ENCODE results near the gene BPIFB1. TPM values are rescaled to one million over a fixed set of nuclear protein-coding genes. Genes with fewer than 3 reads are reported as not detected.

Gene BPIFB1
- total RNA-seq, 1 experiment from 2014 or later, result not detected

DNA sequence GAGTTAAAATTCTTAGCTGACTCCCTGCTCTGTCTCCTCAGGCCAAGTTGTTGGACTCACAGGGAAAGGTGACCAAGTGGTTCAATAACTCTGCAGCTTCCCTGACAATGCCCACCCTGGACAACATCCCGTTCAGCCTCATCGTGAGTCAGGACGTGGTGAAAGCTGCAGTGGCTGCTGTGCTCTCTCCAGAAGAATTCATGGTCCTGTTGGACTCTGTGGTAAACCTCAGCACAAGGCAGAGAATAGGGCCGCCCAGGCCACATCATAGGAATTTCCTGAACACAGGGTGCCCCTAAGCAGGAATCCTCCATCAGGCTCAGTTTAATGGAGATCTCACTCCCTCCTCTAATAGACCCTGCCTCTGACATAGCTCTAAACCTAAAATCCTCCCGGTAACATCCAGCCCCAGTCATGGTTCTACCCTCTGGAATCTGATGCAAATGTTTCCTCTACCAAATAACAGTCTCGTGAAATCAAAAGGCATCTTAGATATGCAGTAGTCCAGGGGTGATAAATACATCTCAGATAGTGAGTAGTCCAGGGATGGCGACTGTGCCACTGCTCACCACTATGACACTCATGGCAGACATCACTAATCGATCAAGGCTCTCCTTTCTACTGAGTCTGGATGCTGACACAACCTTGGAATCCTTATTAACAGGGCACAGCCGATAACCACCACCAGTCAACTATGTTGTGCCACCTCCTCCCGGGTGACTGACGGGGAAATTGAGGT is 18.3 kb downstream of the BPIFB1 start (continued):
- TF ChIP-seq, protein P1, sequence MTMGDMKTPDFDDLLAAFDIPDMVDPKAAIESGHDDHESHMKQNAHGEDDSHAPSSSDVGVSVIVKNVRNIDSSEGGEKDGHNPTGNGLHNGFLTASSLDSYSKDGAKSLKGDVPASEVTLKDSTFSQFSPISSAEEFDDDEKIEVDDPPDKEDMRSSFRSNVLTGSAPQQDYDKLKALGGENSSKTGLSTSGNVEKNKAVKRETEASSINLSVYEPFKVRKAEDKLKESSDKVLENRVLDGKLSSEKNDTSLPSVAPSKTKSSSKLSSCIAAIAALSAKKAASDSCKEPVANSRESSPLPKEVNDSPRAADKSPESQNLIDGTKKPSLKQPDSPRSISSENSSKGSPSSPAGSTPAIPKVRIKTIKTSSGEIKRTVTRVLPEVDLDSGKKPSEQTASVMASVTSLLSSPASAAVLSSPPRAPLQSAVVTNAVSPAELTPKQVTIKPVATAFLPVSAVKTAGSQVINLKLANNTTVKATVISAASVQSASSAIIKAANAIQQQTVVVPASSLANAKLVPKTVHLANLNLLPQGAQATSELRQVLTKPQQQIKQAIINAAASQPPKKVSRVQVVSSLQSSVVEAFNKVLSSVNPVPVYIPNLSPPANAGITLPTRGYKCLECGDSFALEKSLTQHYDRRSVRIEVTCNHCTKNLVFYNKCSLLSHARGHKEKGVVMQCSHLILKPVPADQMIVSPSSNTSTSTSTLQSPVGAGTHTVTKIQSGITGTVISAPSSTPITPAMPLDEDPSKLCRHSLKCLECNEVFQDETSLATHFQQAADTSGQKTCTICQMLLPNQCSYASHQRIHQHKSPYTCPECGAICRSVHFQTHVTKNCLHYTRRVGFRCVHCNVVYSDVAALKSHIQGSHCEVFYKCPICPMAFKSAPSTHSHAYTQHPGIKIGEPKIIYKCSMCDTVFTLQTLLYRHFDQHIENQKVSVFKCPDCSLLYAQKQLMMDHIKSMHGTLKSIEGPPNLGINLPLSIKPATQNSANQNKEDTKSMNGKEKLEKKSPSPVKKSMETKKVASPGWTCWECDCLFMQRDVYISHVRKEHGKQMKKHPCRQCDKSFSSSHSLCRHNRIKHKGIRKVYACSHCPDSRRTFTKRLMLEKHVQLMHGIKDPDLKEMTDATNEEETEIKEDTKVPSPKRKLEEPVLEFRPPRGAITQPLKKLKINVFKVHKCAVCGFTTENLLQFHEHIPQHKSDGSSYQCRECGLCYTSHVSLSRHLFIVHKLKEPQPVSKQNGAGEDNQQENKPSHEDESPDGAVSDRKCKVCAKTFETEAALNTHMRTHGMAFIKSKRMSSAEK (CRISPR knock-in tag; IDR thresholded peaks at IDR 0.05; ENCODE audit: borderline replicate concordance), result no peak

DNA sequence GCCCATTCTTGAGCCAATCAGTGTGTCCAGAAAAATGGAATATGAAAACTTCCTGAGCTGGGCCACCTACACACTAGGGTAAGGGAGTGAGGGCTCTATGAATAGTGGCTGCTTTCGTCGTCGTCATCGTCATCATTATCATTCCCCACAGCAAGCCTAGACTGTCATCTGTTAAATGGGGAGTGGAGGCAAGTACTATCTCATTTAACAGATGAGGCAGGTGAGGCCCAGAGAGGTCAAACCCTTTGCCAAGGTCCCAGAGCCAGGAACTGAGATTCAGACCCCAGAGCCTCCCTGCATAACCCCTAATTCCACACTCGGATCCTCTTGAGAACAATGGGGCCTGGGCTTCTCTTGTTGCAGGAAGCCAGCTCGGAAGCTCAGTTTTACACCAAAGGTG is 20.6 kb downstream of the BPIFB1 start:
- Mint-ChIP-seq H3K27me3 (ENCODE audit: low read depth) (no peaks in the 10 kb centered on the region), H3K9me3 (peaks cover 1% of the 10 kb centered on the region), H3K36me3 (no peaks in the 10 kb centered on the region), H3K4me3 (no peak overlapping the region), H3K4me1 (peaks cover 4% of the 10 kb centered on the region; the same call in 1 of the 2 replicates), H3K27ac (no peak overlapping the region)
- TF ChIP-seq, protein P2, sequence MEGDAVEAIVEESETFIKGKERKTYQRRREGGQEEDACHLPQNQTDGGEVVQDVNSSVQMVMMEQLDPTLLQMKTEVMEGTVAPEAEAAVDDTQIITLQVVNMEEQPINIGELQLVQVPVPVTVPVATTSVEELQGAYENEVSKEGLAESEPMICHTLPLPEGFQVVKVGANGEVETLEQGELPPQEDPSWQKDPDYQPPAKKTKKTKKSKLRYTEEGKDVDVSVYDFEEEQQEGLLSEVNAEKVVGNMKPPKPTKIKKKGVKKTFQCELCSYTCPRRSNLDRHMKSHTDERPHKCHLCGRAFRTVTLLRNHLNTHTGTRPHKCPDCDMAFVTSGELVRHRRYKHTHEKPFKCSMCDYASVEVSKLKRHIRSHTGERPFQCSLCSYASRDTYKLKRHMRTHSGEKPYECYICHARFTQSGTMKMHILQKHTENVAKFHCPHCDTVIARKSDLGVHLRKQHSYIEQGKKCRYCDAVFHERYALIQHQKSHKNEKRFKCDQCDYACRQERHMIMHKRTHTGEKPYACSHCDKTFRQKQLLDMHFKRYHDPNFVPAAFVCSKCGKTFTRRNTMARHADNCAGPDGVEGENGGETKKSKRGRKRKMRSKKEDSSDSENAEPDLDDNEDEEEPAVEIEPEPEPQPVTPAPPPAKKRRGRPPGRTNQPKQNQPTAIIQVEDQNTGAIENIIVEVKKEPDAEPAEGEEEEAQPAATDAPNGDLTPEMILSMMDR (IDR thresholded peaks at IDR 0.05), result no peak
- no peak for TF ChIP-seq NFATC4 (CRISPR knock-in tag; IDR thresholded peaks at IDR 0.05)
- TF ChIP-seq ZNF671 (CRISPR knock-in tag; IDR thresholded peaks at IDR 0.05), result no peak
- TF ChIP-seq, protein P3, sequence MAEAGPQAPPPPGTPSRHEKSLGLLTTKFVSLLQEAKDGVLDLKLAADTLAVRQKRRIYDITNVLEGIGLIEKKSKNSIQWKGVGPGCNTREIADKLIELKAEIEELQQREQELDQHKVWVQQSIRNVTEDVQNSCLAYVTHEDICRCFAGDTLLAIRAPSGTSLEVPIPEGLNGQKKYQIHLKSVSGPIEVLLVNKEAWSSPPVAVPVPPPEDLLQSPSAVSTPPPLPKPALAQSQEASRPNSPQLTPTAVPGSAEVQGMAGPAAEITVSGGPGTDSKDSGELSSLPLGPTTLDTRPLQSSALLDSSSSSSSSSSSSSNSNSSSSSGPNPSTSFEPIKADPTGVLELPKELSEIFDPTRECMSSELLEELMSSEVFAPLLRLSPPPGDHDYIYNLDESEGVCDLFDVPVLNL (CRISPR knock-in tag; IDR thresholded peaks at IDR 0.05; ENCODE audit: borderline replicate concordance, low read depth), result no peak
- TF ChIP-seq MYBL2 (CRISPR knock-in tag; IDR thresholded peaks at IDR 0.05), result no peak
- no peak for TF ChIP-seq IRF2 (CRISPR knock-in tag; IDR thresholded peaks at IDR 0.05; ENCODE audit: borderline replicate concordance, low read depth)
- no peak for TF ChIP-seq EMX1 (CRISPR knock-in tag; IDR thresholded peaks at IDR 0.05)
- TF ChIP-seq, protein P4, sequence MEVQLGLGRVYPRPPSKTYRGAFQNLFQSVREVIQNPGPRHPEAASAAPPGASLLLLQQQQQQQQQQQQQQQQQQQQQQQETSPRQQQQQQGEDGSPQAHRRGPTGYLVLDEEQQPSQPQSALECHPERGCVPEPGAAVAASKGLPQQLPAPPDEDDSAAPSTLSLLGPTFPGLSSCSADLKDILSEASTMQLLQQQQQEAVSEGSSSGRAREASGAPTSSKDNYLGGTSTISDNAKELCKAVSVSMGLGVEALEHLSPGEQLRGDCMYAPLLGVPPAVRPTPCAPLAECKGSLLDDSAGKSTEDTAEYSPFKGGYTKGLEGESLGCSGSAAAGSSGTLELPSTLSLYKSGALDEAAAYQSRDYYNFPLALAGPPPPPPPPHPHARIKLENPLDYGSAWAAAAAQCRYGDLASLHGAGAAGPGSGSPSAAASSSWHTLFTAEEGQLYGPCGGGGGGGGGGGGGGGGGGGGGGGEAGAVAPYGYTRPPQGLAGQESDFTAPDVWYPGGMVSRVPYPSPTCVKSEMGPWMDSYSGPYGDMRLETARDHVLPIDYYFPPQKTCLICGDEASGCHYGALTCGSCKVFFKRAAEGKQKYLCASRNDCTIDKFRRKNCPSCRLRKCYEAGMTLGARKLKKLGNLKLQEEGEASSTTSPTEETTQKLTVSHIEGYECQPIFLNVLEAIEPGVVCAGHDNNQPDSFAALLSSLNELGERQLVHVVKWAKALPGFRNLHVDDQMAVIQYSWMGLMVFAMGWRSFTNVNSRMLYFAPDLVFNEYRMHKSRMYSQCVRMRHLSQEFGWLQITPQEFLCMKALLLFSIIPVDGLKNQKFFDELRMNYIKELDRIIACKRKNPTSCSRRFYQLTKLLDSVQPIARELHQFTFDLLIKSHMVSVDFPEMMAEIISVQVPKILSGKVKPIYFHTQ (CRISPR knock-in tag; IDR thresholded peaks at IDR 0.05), result no peak
- no peak for TF ChIP-seq ZNF263 (CRISPR knock-in tag; IDR thresholded peaks at IDR 0.05; ENCODE audit: low read depth)
- no peak for TF ChIP-seq NFE2L1 (CRISPR knock-in tag; IDR thresholded peaks at IDR 0.05)
- TF ChIP-seq, protein P5, sequence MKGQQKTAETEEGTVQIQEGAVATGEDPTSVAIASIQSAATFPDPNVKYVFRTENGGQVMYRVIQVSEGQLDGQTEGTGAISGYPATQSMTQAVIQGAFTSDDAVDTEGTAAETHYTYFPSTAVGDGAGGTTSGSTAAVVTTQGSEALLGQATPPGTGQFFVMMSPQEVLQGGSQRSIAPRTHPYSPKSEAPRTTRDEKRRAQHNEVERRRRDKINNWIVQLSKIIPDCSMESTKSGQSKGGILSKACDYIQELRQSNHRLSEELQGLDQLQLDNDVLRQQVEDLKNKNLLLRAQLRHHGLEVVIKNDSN (CRISPR knock-in tag; IDR thresholded peaks at IDR 0.05), result no peak
- no peak for TF ChIP-seq GABPB1 (CRISPR knock-in tag; IDR thresholded peaks at IDR 0.05)
- TF ChIP-seq, protein P6, sequence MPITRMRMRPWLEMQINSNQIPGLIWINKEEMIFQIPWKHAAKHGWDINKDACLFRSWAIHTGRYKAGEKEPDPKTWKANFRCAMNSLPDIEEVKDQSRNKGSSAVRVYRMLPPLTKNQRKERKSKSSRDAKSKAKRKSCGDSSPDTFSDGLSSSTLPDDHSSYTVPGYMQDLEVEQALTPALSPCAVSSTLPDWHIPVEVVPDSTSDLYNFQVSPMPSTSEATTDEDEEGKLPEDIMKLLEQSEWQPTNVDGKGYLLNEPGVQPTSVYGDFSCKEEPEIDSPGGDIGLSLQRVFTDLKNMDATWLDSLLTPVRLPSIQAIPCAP (CRISPR knock-in tag; IDR thresholded peaks at IDR 0.05), result no peak
- TF ChIP-seq ZNF121 (CRISPR knock-in tag; IDR thresholded peaks at IDR 0.05), result no peak
- DNase-seq (ENCODE audit: low spot score) (no peak), ATAC-seq (no peak)
- POLR2A ChIA-PET, result no interaction called here
- CTCF ChIA-PET, result interaction anchor here (3.4 kb wide), 1 partner anchor 41 kb away, joined by 12 read pairs; no protein-coding TSS in a partner anchor
